ENCODE measurements around the gene NPPB.
A peak's percentile ranks its signal among the peaks of the same experiment; 100 is the strongest.
"Not testable (repeated sequence)": the region's sequence is repeated elsewhere in the genome, so short reads cannot be mapped to it uniquely, and the experiment has no call there.

NPPB gene

GRCh38 chr1:11898831-11899467, 40.2 kb upstream of the NPPB start:
- peak; percentile 37 for DNase-seq (ENCODE audit: low spot score)
- TF ChIP-seq CTCF (IDR thresholded peaks at IDR 0.05; ENCODE audit: borderline replicate concordance, control extremely low read depth, extremely low read depth, insufficient read depth, missing control alignments), result no peak
- in situ Hi-C loops (cut with MboI; ENCODE audit: low sequenced_read_pairs, unreplicated experiment), result no loop called here

- TF ChIP-seq CTCF (IDR thresholded peaks at IDR 0.05; ENCODE audit: borderline replicate concordance, control extremely low read depth, extremely low read depth, insufficient read depth, missing control alignments), result no peak
- in situ Hi-C loops (cut with MboI; ENCODE audit: low sequenced_read_pairs, unreplicated experiment), result no loop called here
- DNase-seq (ENCODE audit: low spot score), result no peak
Observed at GRCh38 chr1:11898086-11898785, 39.5 kb upstream of the NPPB start.

GRCh38 chr1:11894501-11894900, 35.8 kb upstream of the NPPB start:
- DNase-seq (ENCODE audit: low spot score); in situ Hi-C loops (cut with MboI; ENCODE audit: low sequenced_read_pairs, unreplicated experiment): not testable (repeated sequence)

- peak; percentile 96 for TF ChIP-seq CTCF (IDR thresholded peaks at IDR 0.05; ENCODE audit: borderline replicate concordance, control extremely low read depth, extremely low read depth, insufficient read depth, missing control alignments)
- peak; percentile 89 for DNase-seq (ENCODE audit: low spot score)
- in situ Hi-C loops (cut with MboI; ENCODE audit: low sequenced_read_pairs, unreplicated experiment), result no loop called here
Observed at GRCh38 chr1:11893907-11894251, 35.1 kb upstream of the NPPB start.

GRCh38 chr1:11891433-11892186, 32.9 kb upstream of the NPPB start:
- no peak for DNase-seq (ENCODE audit: low spot score)
- in situ Hi-C loops (cut with MboI; ENCODE audit: low sequenced_read_pairs, unreplicated experiment), result no loop called here

GRCh38 chr1:11888877-11889208, 30.1 kb upstream of the NPPB start:
- TF ChIP-seq CTCF (IDR thresholded peaks at IDR 0.05; ENCODE audit: borderline replicate concordance, control extremely low read depth, extremely low read depth, insufficient read depth, missing control alignments), result no peak
- in situ Hi-C loops (cut with MboI; ENCODE audit: low sequenced_read_pairs, unreplicated experiment), result no loop called here
- no peak for DNase-seq (ENCODE audit: low spot score)

More at GRCh38 chr1:11891433-11892186, 32.9 kb upstream of the NPPB start:
- no peak for TF ChIP-seq CTCF (IDR thresholded peaks at IDR 0.05; ENCODE audit: borderline replicate concordance, control extremely low read depth, extremely low read depth, insufficient read depth, missing control alignments)

Data from GM13976 (cell line).